HepG2 (cell line): ENCODE data around the gene COQ4. TPM values are rescaled to one million over a fixed set of nuclear protein-coding genes. Genes with fewer than 3 reads are reported as not detected.

Experiments
- ATAC-seq: fragments of 200-7000 bp; cut with Tn5 transposase; 3 replicates; pipeline ENCODE4 v1.9.1; 2020; ENCODE audit warnings: mild to moderate bottlenecking, moderate library complexity
- BruUV-seq: library from RNA; stranded (reverse); fragments of 400-500 nt; replicated peaks from 2 replicates; lab custom pipeline; 2021; lab: Mats Ljungman, UMichigan
- CTCF ChIA-PET: fragments of 300-600 bp; formaldehyde crosslinking; extraction: SDS; loops from one replicate; lab custom pipeline; 2021; ENCODE audit warnings: low total read pairs, inconsistent platforms, low intra/inter-chr PET ratio; lab: Yijun Ruan, JAX
- POLR2A ChIA-PET: fragments of 350-600 bp; sonication (Branson Sonifier 250); formaldehyde crosslinking; loops from one replicate; lab custom pipeline; 2020; ENCODE audit warnings: antibody characterized with exemption, inconsistent platforms; lab: Yijun Ruan, JAX
- DNase-seq: peaks from one replicate; pipeline ENCODE4 v3.0.0-alpha.2; 2015; ENCODE audit warnings: low spot score
- FAIRE-seq: peaks from 3 replicates; lab custom pipeline; 2011; peaks lifted over from hg19 to GRCh38; lab: Jason Lieb, UNC
- H2AFZ ChIP-seq: one replicate; pipeline ENCODE4 v1.6.1; 2011; ENCODE audit warnings: low read length, inconsistent platforms
- H3K27ac ChIP-seq: fragments of 300-600 bp; 3 replicates; pipeline ENCODE4 v1.8.0; 2011; ENCODE audit warnings: mixed run types, mild to moderate bottlenecking, mixed read lengths, low read length, inconsistent platforms; ENCODE audit not compliant: insufficient read depth; ENCODE audit errors: extremely low read length
- H3K27me3 ChIP-seq, 2 experiments: fragments of 200-600 bp in 1 of 2; 2 replicates in 1 of 2; 3 replicates in 1 of 2; pipeline versions ENCODE4 v1.6.0 to v1.8.0; 2011; ENCODE audit warnings: low read length in 2 of 2, mild to moderate bottlenecking in 2 of 2, moderate library complexity in 2 of 2, inconsistent platforms in 1 of 2; ENCODE audit not compliant: insufficient read depth in 2 of 2, control insufficient read depth in 1 of 2
- H3K36me3 ChIP-seq, 2 experiments: fragments of 200-600 bp in 1 of 2; replicated peaks in 1 of 2; 2 replicates in 1 of 2; 3 replicates in 1 of 2; pipeline versions ENCODE4 v1.5.1 to v1.8.0; 2011; ENCODE audit warnings: low read length in 2 of 2, inconsistent platforms in 1 of 2; ENCODE audit not compliant: insufficient read depth in 2 of 2, control insufficient read depth in 1 of 2
- H3K4me1 ChIP-seq: 2 replicates; pipeline ENCODE4 v1.5.1; 2012; ENCODE audit warnings: low read length, inconsistent platforms; ENCODE audit not compliant: insufficient read depth
- H3K4me2 ChIP-seq: 2 replicates; pipeline ENCODE4 v1.6.0; 2011; ENCODE audit warnings: low read depth, low read length, inconsistent platforms
- H3K4me3 ChIP-seq, 3 experiments: fragments of 200-600 bp in 1 of 3; sonication (generic), shearing (Covaris generic) in 1 of 3; replicated peaks in 1 of 3; 2 replicates each; pipeline ENCODE4 v1.5.1; 2011 to 2016; ENCODE audit warnings: low read length in 3 of 3, inconsistent platforms in 2 of 3, low read depth in 2 of 3, mild to moderate bottlenecking in 2 of 3, control low read depth in 1 of 3, mixed read lengths in 1 of 3; ENCODE audit not compliant: insufficient read depth in 1 of 3
- H3K79me2 ChIP-seq: one replicate; pipeline ENCODE4 v1.6.1; 2011; ENCODE audit warnings: low read length, inconsistent platforms; ENCODE audit not compliant: insufficient read depth
- H3K9ac ChIP-seq: 2 replicates; pipeline ENCODE4 v1.6.0; 2011; ENCODE audit warnings: mild to moderate bottlenecking, low read depth, low read length, inconsistent platforms; ENCODE audit not compliant: insufficient read depth
- H3K9me3 ChIP-seq: 2 replicates; pipeline ENCODE4 v1.5.1; 2012; ENCODE audit warnings: mild to moderate bottlenecking, low read length
- H4K20me1 ChIP-seq: 2 replicates; pipeline ENCODE4 v1.6.0; 2011; ENCODE audit warnings: inconsistent platforms, mild to moderate bottlenecking, low read length, moderate library complexity; ENCODE audit not compliant: insufficient read depth
- AGO1 ChIP-seq: fragments of 200-400 bp; formaldehyde crosslinking; IDR thresholded peaks from 2 replicates; pipeline ENCODE4 v1.6.1; 2017; ENCODE audit warnings: mild to moderate bottlenecking, low read depth, low read length, moderate library complexity; ENCODE audit not compliant: poor library complexity, severe bottlenecking
- FOSL1 ChIP-seq: sonication (generic); formaldehyde crosslinking; IDR thresholded peaks from 2 replicates; pipeline ENCODE4 v1.9.0; 2021; ENCODE audit warnings: missing genetic modification reagents, borderline replicate concordance
- HDAC6 ChIP-seq: fragments of 200-600 bp; sonication (generic); IDR thresholded peaks from 2 replicates; pipeline ENCODE4 v1.7.0; 2017; ENCODE audit warnings: mild to moderate bottlenecking, antibody characterized with exemption, low read length, low read depth
- KAT2B ChIP-seq: fragments of 150-350 bp; IDR thresholded peaks from 2 replicates; pipeline ENCODE4 v1.6.1; 2014; ENCODE audit warnings: low read depth, low read length, borderline replicate concordance
- KLF12 ChIP-seq: sonication (generic); formaldehyde crosslinking; IDR thresholded peaks from 2 replicates; pipeline ENCODE4 v1.4.0; 2020; ENCODE audit warnings: missing genetic modification reagents, borderline replicate concordance
- KLF13 ChIP-seq: sonication (generic); formaldehyde crosslinking; IDR thresholded peaks from 2 replicates; pipeline ENCODE4 v1.4.0; 2020; ENCODE audit warnings: mild to moderate bottlenecking, missing genetic modification reagents
- MEF2D ChIP-seq: sonication (generic); formaldehyde crosslinking; IDR thresholded peaks from 2 replicates; pipeline ENCODE4 v1.5.1; 2020; ENCODE audit warnings: mild to moderate bottlenecking, missing genetic modification reagents
- NFYC ChIP-seq: IDR thresholded peaks from 2 replicates; pipeline ENCODE4 v1.6.1; 2016; ENCODE audit warnings: missing genetic modification reagents, missing compliant biosample characterization
- PCBP1 ChIP-seq: fragments of 200-400 bp; formaldehyde crosslinking; IDR thresholded peaks from 2 replicates; pipeline ENCODE4 v1.6.1; 2017; ENCODE audit warnings: mild to moderate bottlenecking, low read depth, low read length, borderline replicate concordance
- RAD21 ChIP-seq: fragments of 450-650 bp; formaldehyde crosslinking; IDR thresholded peaks from 2 replicates; pipeline ENCODE4 v1.5.0; 2020; ENCODE audit warnings: mild to moderate bottlenecking
- RBAK ChIP-seq: sonication (generic); formaldehyde crosslinking; IDR thresholded peaks from 2 replicates; pipeline ENCODE4 v1.5.1; 2020; ENCODE audit warnings: mild to moderate bottlenecking, missing genetic modification reagents
- SNAPC5 ChIP-seq: sonication (generic); formaldehyde crosslinking; IDR thresholded peaks from 2 replicates; pipeline ENCODE4 v1.8.1; 2023; ENCODE audit warnings: mild to moderate bottlenecking, missing genetic modification reagents, borderline replicate concordance
- YEATS4 ChIP-seq: sonication (generic); formaldehyde crosslinking; IDR thresholded peaks from 2 replicates; pipeline ENCODE4 v1.4.0; 2020; ENCODE audit warnings: missing genetic modification reagents, borderline replicate concordance
- ZFP90 ChIP-seq: sonication (generic); formaldehyde crosslinking; IDR thresholded peaks from 2 replicates; pipeline ENCODE4 v1.8.0; 2022; ENCODE audit warnings: missing genetic modification reagents, mild to moderate bottlenecking, inconsistent platforms, borderline replicate concordance
- ZNF614 ChIP-seq: IDR thresholded peaks from 2 replicates; pipeline ENCODE4 v1.6.1; 2018; ENCODE audit warnings: missing biosample characterization, missing genetic modification reagents, inconsistent platforms, borderline replicate concordance
- ZNF615 ChIP-seq: sonication (generic); formaldehyde crosslinking; IDR thresholded peaks from 2 replicates; pipeline ENCODE4 v1.5.0; 2020; ENCODE audit warnings: mild to moderate bottlenecking, missing genetic modification reagents, borderline replicate concordance
- ZNF629 ChIP-seq: sonication (generic); formaldehyde crosslinking; conservative IDR thresholded peaks from 2 replicates; pipeline ENCODE4 v1.5.0; 2020; ENCODE audit warnings: missing genetic modification reagents
- ZNF644 ChIP-seq: IDR thresholded peaks from 2 replicates; pipeline ENCODE4 v1.6.1; 2016; ENCODE audit warnings: low read depth
- WGBS: methylation state at CpG from one replicate; pipeline ENCODE4 v1.1.6; 2017; ENCODE audit warnings: low lambda C conversion rate; 5-methylcytosine and 5-hydroxymethylcytosine counted together
- in situ Hi-C: cut with HindIII; loops from 2 replicates; pipeline ENCODE4 v1.10.0; 2017; ENCODE audit warnings: low pct_unique_long_range_greater_than_20kb; ENCODE audit not compliant: extremely low pct_ligation_motif_present
- intact Hi-C: fragments of 100-400 bp; cut with micrococcal nuclease; formaldehyde crosslinking; loops from one replicate; pipeline ENCODE4 v1.10.0; 2022; ENCODE audit not compliant: unreplicated experiment
- polyA plus RNA-seq, 8 experiments: library from polyadenylated mRNA; depleted of rRNA in 3 of 8; stranded (reverse) in 7 of 8; unstranded in 1 of 8; fragments of >200 nt; fragmentation: Illumina TruSeq in 4 of 8; extraction: Trizol in 4 of 8; gene quantifications; 2 replicates each; pipeline versions ENCODE4 v1.2.1 to v1.2.3, GENCODE V29; 2011 to 2016; ENCODE audit warnings: low read depth in 4 of 8, missing spikeins in 1 of 8, mixed read lengths in 1 of 8; ENCODE audit not compliant: insufficient read depth in 1 of 8
- total RNA-seq, 5 experiments: library from RNA; depleted of rRNA; stranded (reverse); fragments of >200 nt; fragmentation: Illumina TruSeq; extraction: Trizol; gene quantifications; 2 replicates each; pipeline ENCODE4 v1.2.3, GENCODE V29; 2016; ENCODE audit warnings: low read depth in 1 of 5
- TF ChIP-seq, protein P1 (sequence below): sonication (generic); formaldehyde crosslinking; IDR thresholded peaks from 2 replicates; pipeline ENCODE4 v1.4.0; 2020; ENCODE audit warnings: missing genetic modification reagents
- TF ChIP-seq, protein P2 (sequence below): sonication (generic); formaldehyde crosslinking; IDR thresholded peaks from 2 replicates; pipeline ENCODE4 v1.4.0; 2020; ENCODE audit warnings: mild to moderate bottlenecking, missing genetic modification reagents

The COQ4 gene
- total and polyA plus RNA-seq, 2 of the 13 experiments (the other 11 are each of a cell fraction or from before 2014, with no cell fraction given), result 26.1 to 36.0 TPM

- TF ChIP-seq ZNF615 (no peak), NFYC (CRISPR knock-in tag) (no peak), KLF12 (no peak)
Observed at GRCh38 chr9:128280084-128280622, 42.5 kb upstream of the COQ4 start (continued).

DNA sequence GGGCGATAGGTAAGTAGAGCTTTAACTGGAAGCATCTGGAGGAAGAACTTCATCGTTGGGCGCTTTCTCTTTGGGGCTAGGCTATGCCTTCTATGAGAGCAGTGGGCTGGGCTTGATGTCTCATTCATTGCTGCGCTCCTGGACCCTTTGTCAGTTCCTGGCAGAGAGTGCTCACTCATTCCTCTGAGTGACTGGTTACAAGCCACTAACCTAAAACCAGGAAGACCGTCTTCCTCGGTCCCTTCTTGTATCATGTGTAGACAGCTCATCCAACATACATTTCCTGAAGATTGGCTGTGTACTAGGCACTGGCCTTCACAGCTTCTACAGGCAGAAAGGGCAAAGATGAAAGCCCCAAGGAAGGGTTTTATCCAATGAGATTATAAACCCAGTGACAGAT lies 40.1 kb upstream of the COQ4 start:
- Histone ChIP-seq H3K9ac (no peak overlapping the region), H3K36me3 (peaks cover 5 to 12% of the 10 kb centered on the region in 2 experiments; a peak in 3 of 5 replicates), H4K20me1 (no peaks in the 10 kb centered on the region), H3K4me1 (peaks cover 6% of the 10 kb centered on the region), H3K27ac (no peak overlapping the region), H3K4me3 (no peak overlapping the region), H3K9me3 (no peaks in the 10 kb centered on the region), H2AFZ (no peak overlapping the region), H3K27me3 (no peaks in the 10 kb centered on the region), H3K4me2 (no peak overlapping the region), H3K79me2 (no peaks in the 10 kb centered on the region)
- in situ Hi-C loops, result no loop called here
- FAIRE-seq (no peak), ATAC-seq (no peak), DNase-seq (no peak)
- ChIA-PET CTCF (no interaction called here), POLR2A (no interaction called here)
- intact Hi-C loops, result no loop called here
- BruUV-seq, result no TSS peak
- TF ChIP-seq PCBP1, result no peak
- no peak for TF ChIP-seq AGO1
- TF ChIP-seq SNAPC5 (CRISPR knock-in tag), result no peak
- TF ChIP-seq ZNF614 (CRISPR knock-in tag), result no peak
- no peak for TF ChIP-seq RAD21 (CRISPR knock-in tag)
- TF ChIP-seq HDAC6, result no peak
- no peak for TF ChIP-seq ZNF644 (CRISPR knock-in tag)
- TF ChIP-seq, protein P1, sequence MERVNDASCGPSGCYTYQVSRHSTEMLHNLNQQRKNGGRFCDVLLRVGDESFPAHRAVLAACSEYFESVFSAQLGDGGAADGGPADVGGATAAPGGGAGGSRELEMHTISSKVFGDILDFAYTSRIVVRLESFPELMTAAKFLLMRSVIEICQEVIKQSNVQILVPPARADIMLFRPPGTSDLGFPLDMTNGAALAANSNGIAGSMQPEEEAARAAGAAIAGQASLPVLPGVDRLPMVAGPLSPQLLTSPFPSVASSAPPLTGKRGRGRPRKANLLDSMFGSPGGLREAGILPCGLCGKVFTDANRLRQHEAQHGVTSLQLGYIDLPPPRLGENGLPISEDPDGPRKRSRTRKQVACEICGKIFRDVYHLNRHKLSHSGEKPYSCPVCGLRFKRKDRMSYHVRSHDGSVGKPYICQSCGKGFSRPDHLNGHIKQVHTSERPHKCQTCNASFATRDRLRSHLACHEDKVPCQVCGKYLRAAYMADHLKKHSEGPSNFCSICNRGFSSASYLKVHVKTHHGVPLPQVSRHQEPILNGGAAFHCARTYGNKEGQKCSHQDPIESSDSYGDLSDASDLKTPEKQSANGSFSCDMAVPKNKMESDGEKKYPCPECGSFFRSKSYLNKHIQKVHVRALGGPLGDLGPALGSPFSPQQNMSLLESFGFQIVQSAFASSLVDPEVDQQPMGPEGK (CRISPR knock-in tag), result no peak
- TF ChIP-seq, protein P2, sequence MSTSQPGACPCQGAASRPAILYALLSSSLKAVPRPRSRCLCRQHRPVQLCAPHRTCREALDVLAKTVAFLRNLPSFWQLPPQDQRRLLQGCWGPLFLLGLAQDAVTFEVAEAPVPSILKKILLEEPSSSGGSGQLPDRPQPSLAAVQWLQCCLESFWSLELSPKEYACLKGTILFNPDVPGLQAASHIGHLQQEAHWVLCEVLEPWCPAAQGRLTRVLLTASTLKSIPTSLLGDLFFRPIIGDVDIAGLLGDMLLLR (CRISPR knock-in tag), result no peak
- TF ChIP-seq RBAK, result no peak
- TF ChIP-seq KLF13 (CRISPR knock-in tag), result no peak
- TF ChIP-seq MEF2D, result no peak
- no peak for TF ChIP-seq FOSL1 (CRISPR knock-in tag)
- no peak for TF ChIP-seq KAT2B
- TF ChIP-seq ZFP90 (CRISPR knock-in tag), result no peak
- TF ChIP-seq ZNF629 (CRISPR knock-in tag), result no peak
- no peak for TF ChIP-seq YEATS4 (CRISPR knock-in tag)
- 94% methylated on average over 5 of the region's 6 CpGs for whole genome bisulfite sequencing
